DMS153 treated with DMSO at 0.1 percent for 48 hours (cell line): ENCODE measurements around the gene DLX4.

Experiments
- DNase-seq: peaks from one replicate; lab custom pipeline; 2025; ENCODE audit not compliant: unreplicated experiment; lab: John Stamatoyannopoulos, UW

The DLX4 gene

GRCh38 chr17:49998836-49999511, 30.0 kb downstream of the DLX4 start:
- no peak for DNase-seq

- no peak for DNase-seq
These were observed 34.9 kb downstream of the DLX4 start for GRCh38 chr17:50003911-50004310.

- no peak for DNase-seq
These were observed 40.3 kb downstream of the DLX4 start for GRCh38 chr17:50009282-50009681.

- no peak for DNase-seq
These were observed 44.1 kb downstream of the DLX4 start for GRCh38 chr17:50013079-50013478.

- DNase-seq = no peak
These were observed 45.6 kb downstream of the DLX4 start for GRCh38 chr17:50014471-50015088.

- no peak for DNase-seq
These were observed 46.2 kb downstream of the DLX4 start for GRCh38 chr17:50015146-50015545.

- DNase-seq = no peak
These were observed 49.9 kb downstream of the DLX4 start for GRCh38 chr17:50018909-50019308.

- no peak for DNase-seq
These were observed 52.0 kb downstream of the DLX4 start for GRCh38 chr17:50020841-50021599.

- no peak for DNase-seq
These were observed 52.8 kb downstream of the DLX4 start for GRCh38 chr17:50021681-50022370.

- DNase-seq = no peak
These were observed 53.6 kb downstream of the DLX4 start for GRCh38 chr17:50022463-50023130.

GRCh38 chr17:50023520-50023919, 54.5 kb downstream of the DLX4 start:
- DNase-seq = no peak
